IMR-90 (cell line): Measurements from ENCODE around the gene RB1.

Experiments used
- POLR2A ChIP-seq: IDR thresholded peaks from 2 replicates; pipeline ENCODE4 v1.6.1; 2012; ENCODE audit warnings: mild to moderate bottlenecking, low read depth, low read length
- RAD21 ChIP-seq: IDR thresholded peaks from 2 replicates; pipeline ENCODE4 v1.6.1; 2012; ENCODE audit warnings: low read length, improper control_type of control experiment
- RFX5 ChIP-seq: IDR thresholded peaks from 2 replicates; pipeline ENCODE4 v1.8.0; 2012; ENCODE audit warnings: low read depth, mild to moderate bottlenecking, low read length, moderate library complexity
- SMC3 ChIP-seq: fragments of 150-350 bp; IDR thresholded peaks from 2 replicates; pipeline ENCODE4 v1.6.1; 2016; ENCODE audit warnings: low read depth, mild to moderate bottlenecking, antibody characterized with exemption, low read length, moderate library complexity
- TF ChIP-seq, protein P1 (sequence below): fragments of 150-350 bp; IDR thresholded peaks from 2 replicates; pipeline ENCODE4 v1.6.1; 2016; ENCODE audit warnings: low read depth, mild to moderate bottlenecking, low read length, moderate library complexity, borderline replicate concordance
- TF ChIP-seq, protein P2 (sequence below): conservative IDR thresholded peaks from 2 replicates; pipeline ENCODE4 v1.5.1; 2012; ENCODE audit warnings: mild to moderate bottlenecking, low read depth, low read length, improper control_type of control experiment

DNA sequence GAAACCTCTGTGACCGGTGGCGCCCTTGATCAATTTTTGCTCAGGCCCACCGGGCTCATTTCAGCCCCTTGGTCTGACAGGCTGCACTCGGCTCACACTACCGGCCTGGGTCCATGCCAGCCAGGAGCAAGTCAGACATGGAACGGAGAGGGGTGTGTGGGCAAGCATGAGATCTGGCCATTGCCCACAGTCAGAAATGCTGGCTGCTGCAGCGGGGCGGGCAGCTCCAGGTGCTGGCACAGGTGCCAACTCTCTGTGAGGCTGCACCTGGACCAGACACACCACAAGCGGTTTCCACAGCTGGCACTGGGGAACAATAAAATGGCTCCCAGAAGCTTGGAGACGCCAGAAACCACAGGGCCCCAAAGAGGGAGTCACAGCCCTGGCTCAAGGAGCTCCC is 153.0 kb downstream of the RB1 start:
- no peak for TF ChIP-seq RAD21
- TF ChIP-seq, protein P1, sequence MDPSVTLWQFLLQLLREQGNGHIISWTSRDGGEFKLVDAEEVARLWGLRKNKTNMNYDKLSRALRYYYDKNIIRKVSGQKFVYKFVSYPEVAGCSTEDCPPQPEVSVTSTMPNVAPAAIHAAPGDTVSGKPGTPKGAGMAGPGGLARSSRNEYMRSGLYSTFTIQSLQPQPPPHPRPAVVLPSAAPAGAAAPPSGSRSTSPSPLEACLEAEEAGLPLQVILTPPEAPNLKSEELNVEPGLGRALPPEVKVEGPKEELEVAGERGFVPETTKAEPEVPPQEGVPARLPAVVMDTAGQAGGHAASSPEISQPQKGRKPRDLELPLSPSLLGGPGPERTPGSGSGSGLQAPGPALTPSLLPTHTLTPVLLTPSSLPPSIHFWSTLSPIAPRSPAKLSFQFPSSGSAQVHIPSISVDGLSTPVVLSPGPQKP, result no peak
- no peak for TF ChIP-seq SMC3
- TF ChIP-seq, protein P2, sequence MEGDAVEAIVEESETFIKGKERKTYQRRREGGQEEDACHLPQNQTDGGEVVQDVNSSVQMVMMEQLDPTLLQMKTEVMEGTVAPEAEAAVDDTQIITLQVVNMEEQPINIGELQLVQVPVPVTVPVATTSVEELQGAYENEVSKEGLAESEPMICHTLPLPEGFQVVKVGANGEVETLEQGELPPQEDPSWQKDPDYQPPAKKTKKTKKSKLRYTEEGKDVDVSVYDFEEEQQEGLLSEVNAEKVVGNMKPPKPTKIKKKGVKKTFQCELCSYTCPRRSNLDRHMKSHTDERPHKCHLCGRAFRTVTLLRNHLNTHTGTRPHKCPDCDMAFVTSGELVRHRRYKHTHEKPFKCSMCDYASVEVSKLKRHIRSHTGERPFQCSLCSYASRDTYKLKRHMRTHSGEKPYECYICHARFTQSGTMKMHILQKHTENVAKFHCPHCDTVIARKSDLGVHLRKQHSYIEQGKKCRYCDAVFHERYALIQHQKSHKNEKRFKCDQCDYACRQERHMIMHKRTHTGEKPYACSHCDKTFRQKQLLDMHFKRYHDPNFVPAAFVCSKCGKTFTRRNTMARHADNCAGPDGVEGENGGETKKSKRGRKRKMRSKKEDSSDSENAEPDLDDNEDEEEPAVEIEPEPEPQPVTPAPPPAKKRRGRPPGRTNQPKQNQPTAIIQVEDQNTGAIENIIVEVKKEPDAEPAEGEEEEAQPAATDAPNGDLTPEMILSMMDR, result no peak
- TF ChIP-seq RFX5, result no peak
- TF ChIP-seq POLR2A, result no peak
